ENCODE measurements around the gene DDX24. TPM values are rescaled to one million over a fixed set of nuclear protein-coding genes. Genes with fewer than 3 reads are reported as not detected.

DDX24 gene
- total RNA-seq, 1 experiment from 2014 or later: 190 TPM

DNA sequence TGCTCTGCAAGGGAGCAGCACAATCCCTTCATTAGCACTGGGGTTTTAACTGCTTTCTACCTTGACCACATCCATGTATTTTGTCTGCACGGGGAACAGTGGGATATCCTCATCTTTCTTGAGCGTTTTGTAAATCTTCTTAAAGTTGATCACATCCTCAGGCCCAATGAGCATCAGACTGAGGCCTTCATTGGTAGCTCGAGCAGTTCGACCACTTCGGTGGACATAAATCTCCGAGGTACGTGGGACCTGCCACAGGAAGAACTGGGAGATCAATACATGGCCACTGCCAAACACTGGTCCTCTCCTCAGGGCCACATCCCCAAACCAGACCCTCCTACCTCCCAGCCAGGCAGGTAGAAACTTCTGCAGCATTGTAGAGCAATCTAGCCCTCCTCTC lies 26.1 kb downstream of the DDX24 start:
- DNase-seq: no peak
- Mint-ChIP-seq H3K27ac (ENCODE audit: unreplicated experiment) (no peak overlapping the region), H3K36me3 (ENCODE audit: insufficient read depth, unreplicated experiment) (peaks cover 69% of the 10 kb centered on the region), H3K4me3 (ENCODE audit: low read depth, unreplicated experiment) (no peak overlapping the region), H3K4me1 (ENCODE audit: low read depth, unreplicated experiment) (no peaks in the 10 kb centered on the region), H3K27me3 (ENCODE audit: unreplicated experiment) (no peaks in the 10 kb centered on the region), H3K9me3 (ENCODE audit: low read depth, unreplicated experiment) (no peaks in the 10 kb centered on the region)
- BruUV-seq (replicated peaks): no TSS peak
- TF ChIP-seq, protein P1, sequence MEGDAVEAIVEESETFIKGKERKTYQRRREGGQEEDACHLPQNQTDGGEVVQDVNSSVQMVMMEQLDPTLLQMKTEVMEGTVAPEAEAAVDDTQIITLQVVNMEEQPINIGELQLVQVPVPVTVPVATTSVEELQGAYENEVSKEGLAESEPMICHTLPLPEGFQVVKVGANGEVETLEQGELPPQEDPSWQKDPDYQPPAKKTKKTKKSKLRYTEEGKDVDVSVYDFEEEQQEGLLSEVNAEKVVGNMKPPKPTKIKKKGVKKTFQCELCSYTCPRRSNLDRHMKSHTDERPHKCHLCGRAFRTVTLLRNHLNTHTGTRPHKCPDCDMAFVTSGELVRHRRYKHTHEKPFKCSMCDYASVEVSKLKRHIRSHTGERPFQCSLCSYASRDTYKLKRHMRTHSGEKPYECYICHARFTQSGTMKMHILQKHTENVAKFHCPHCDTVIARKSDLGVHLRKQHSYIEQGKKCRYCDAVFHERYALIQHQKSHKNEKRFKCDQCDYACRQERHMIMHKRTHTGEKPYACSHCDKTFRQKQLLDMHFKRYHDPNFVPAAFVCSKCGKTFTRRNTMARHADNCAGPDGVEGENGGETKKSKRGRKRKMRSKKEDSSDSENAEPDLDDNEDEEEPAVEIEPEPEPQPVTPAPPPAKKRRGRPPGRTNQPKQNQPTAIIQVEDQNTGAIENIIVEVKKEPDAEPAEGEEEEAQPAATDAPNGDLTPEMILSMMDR (IDR thresholded peaks at IDR 0.05; ENCODE audit: unreplicated experiment): no peak
- intact Hi-C loops (cut with micrococcal nuclease; ENCODE audit: unreplicated experiment): no loop called here
- CTCF ChIA-PET: no interaction called here

DNA sequence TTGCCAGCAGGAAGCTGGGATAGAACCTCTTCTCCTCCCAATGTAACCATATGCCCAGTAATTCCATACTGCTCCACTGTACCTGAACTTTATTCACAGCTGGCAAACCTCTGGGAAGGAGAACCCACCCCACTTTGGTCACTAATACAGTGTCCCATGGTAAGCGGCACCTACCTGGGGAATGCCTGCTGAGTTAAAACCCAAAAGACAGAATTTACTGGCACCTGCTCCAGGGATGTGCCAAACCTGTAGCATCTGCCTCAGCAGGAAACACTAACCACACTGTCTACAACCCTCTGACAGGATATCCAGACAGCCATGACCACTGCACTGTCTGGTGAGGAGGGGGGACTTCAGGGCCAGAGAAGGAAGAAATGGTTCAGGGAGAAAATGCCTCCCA lies 26.6 kb downstream of the DDX24 start:
- Mint-ChIP-seq H3K9me3 (ENCODE audit: low read depth, unreplicated experiment) (no peaks in the 10 kb centered on the region), H3K27me3 (ENCODE audit: unreplicated experiment) (no peaks in the 10 kb centered on the region), H3K36me3 (ENCODE audit: insufficient read depth, unreplicated experiment) (peaks cover 75% of the 10 kb centered on the region), H3K27ac (ENCODE audit: unreplicated experiment) (no peak overlapping the region), H3K4me3 (ENCODE audit: low read depth, unreplicated experiment) (no peak overlapping the region), H3K4me1 (ENCODE audit: low read depth, unreplicated experiment) (no peaks in the 10 kb centered on the region)
- TF ChIP-seq, protein P1 (IDR thresholded peaks at IDR 0.05; ENCODE audit: unreplicated experiment): no peak
- BruUV-seq (replicated peaks): no TSS peak
- CTCF ChIA-PET: no interaction called here
- no peak for DNase-seq
- intact Hi-C loops (cut with micrococcal nuclease; ENCODE audit: unreplicated experiment): no loop called here

DNA sequence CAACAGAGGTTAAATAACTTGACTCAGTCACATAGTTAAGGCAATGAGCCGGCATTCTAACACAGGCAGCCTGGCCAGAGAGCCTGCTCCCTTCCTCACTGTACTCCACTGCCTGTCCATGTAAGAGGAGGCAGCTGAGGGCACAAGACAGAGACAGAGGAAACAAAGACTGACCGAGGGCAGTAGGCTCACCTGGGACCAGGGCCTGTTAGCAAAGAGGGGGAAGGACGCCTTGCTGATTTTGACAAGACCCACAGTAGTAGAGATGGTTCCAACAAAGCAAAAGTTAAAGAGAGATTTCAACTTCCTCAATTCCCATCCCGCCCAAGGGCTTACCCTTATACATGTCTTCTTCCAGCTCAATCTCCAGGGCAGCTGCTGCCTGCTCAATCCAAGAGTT lies 28.3 kb downstream of the DDX24 start:
- intact Hi-C loops (cut with micrococcal nuclease; ENCODE audit: unreplicated experiment): no loop called here

DNA sequence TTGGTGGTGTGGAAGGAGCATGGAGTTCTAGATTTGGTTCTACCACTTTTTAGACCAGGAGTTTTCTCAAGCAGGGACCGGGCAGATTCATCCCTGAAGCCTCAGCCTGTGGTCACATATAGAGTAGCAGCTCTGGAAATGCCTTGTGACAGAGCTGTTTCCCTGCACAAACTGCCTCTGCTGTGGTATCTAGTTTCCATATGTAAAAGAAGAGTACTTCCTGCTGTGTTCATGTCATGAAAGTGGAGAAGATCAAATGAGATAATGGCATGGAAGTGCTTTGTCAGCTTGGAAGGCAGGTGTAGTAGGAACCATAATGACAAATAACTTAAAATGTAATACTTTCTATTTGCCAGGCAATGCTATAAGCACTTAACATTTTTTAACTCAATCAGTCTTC lies 28.8 kb downstream of the DDX24 start:
- Mint-ChIP-seq H3K4me3 (ENCODE audit: low read depth, unreplicated experiment) (no peak overlapping the region), H3K9me3 (ENCODE audit: low read depth, unreplicated experiment) (no peaks in the 10 kb centered on the region), H3K27ac (ENCODE audit: unreplicated experiment) (no peak overlapping the region), H3K36me3 (ENCODE audit: insufficient read depth, unreplicated experiment) (peaks cover 79% of the 10 kb centered on the region), H3K27me3 (ENCODE audit: unreplicated experiment) (no peaks in the 10 kb centered on the region), H3K4me1 (ENCODE audit: low read depth, unreplicated experiment) (no peaks in the 10 kb centered on the region)
- TF ChIP-seq, protein P1 (IDR thresholded peaks at IDR 0.05; ENCODE audit: unreplicated experiment): no peak
- CTCF ChIA-PET: interaction anchor here (1.2 to 2.5 kb wide), 2 partner anchors 25 to 85 kb away, joined by 3 to 16 read pairs; no protein-coding TSS in a partner anchor
- DNase-seq: no peak
- BruUV-seq (replicated peaks): no TSS peak
- intact Hi-C loops (cut with micrococcal nuclease; ENCODE audit: unreplicated experiment): no loop called here

More for the DNA sequence above, 28.3 kb downstream of the DDX24 start:
- no peak overlapping the region for H3K4me3 Mint-ChIP-seq (ENCODE audit: low read depth, unreplicated experiment)
- peaks cover 74% of the 10 kb centered on the region for H3K36me3 Mint-ChIP-seq (ENCODE audit: insufficient read depth, unreplicated experiment)
- H3K4me1 Mint-ChIP-seq (ENCODE audit: low read depth, unreplicated experiment): no peaks in the 10 kb centered on the region
- H3K9me3 Mint-ChIP-seq (ENCODE audit: low read depth, unreplicated experiment): no peaks in the 10 kb centered on the region
- DNase-seq: no peak
- TF ChIP-seq, protein P1 (IDR thresholded peaks at IDR 0.05; ENCODE audit: unreplicated experiment): no peak
- H3K27me3 Mint-ChIP-seq (ENCODE audit: unreplicated experiment): no peaks in the 10 kb centered on the region
- CTCF ChIA-PET: interaction anchor here (1.2 to 2.5 kb wide), 2 partner anchors 25 to 84 kb away, joined by 3 to 16 read pairs; no protein-coding TSS in a partner anchor
- H3K27ac Mint-ChIP-seq (ENCODE audit: unreplicated experiment): no peak overlapping the region
- no TSS peak for BruUV-seq (replicated peaks)

All from Calu3 (cell line).